Measurements from ENCODE around the gene MYBPH. TPM values are rescaled to one million over a fixed set of nuclear protein-coding genes. Genes with fewer than 3 reads are reported as not detected.

Gene MYBPH
- total RNA-seq, 2 experiments from 2014 or later: not detected

- CTCF ChIA-PET: interaction anchor here (1.5 kb wide), 1 partner anchor 10 kb away, joined by 5 read pairs; no protein-coding TSS in a partner anchor
- POLR2A ChIA-PET: no interaction called here
Measured at GRCh38 chr1:203182387-203182953, 6.8 kb upstream of the MYBPH start.

- ChIA-PET CTCF (interaction anchor here (1.5 kb wide), 1 partner anchor 9 kb away, joined by 5 read pairs; no protein-coding TSS in a partner anchor), POLR2A (no interaction called here)
Measured at GRCh38 chr1:203181586-203182386, 6.2 kb upstream of the MYBPH start.

GRCh38 chr1:203180611-203181330 lies 5.1 kb upstream of the MYBPH start:
- ChIA-PET POLR2A (no interaction called here), CTCF (no interaction called here)

- ChIA-PET POLR2A (no interaction called here), CTCF (no interaction called here)
Measured at GRCh38 chr1:203179667-203180005, 4.0 kb upstream of the MYBPH start.

GRCh38 chr1:203178821-203179666 lies 3.4 kb upstream of the MYBPH start:
- CTCF ChIA-PET: no interaction called here
- POLR2A ChIA-PET: no interaction called here

DNA sequence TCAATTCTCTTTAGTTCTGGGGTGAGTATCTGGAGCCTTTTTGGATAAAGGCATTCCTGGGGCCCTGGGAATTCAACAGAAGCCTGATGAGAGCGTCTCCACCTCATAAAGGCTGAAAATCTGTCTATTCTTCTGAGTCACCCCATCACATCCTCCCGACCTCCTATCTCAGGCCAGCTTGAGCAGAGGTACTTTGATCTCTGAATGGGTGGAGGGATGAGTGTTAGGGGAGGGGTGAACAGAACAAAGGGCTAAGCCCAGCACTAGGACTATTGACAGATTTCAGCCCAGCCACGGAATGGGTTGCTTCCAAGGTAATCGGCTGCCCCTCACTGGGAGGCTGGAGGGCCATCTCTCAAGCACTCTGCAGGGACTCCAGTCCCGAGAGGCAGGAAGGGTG lies 2.5 kb upstream of the MYBPH start:
- ChIA-PET POLR2A (no interaction called here), CTCF (no interaction called here)

DNA sequence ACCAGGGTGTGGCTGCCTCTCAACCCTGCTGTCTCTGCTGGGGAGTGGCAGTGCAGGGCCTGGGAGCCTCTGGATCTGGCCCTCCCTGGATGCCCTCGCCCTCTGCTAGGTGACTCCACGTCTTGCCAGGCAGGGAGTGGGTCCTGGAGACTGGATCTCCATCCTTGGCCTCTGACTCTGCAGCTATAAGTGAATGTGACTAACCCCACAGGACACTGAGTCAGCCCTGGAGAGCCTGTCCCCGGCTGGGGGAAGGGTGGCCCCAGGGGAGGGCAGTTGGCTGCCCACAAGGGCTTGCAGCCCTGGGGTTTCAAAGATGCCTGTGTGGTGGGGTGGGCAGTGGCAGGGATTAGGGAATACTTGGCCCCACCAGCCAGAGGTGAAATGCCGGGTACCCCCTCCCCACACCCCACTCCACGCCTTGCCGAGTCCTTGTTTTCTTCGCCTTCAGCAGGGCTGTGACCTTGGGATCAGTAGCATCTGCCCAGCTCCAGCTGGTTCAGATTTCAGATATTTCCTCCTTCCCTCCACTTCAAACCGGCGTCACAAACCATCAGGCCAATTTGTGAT lies 1.9 kb upstream of the MYBPH start:
- POLR2A ChIA-PET: no interaction called here

DNA sequence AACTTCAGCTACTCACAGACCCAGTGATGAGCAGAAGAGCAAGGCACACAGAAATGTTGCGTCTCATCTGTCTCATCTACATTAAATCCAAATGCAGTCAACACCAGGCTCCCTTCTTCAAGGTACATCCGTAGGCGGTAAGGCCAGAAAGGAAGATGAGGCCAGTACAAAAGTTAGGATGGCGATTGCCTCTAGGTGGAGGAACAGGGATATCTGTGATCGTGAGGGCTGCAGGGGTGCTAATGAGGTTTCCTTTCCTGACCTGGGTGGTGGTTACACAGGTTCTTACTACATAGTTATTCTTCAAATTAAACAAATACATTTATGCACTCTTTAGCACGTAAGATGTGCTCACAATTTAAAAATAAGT lies 1.4 kb upstream of the MYBPH start:
- ChIA-PET POLR2A (no interaction called here), CTCF (no interaction called here)

More for the DNA sequence above, 1.9 kb upstream of the MYBPH start:
- CTCF ChIA-PET: no interaction called here

DNA sequence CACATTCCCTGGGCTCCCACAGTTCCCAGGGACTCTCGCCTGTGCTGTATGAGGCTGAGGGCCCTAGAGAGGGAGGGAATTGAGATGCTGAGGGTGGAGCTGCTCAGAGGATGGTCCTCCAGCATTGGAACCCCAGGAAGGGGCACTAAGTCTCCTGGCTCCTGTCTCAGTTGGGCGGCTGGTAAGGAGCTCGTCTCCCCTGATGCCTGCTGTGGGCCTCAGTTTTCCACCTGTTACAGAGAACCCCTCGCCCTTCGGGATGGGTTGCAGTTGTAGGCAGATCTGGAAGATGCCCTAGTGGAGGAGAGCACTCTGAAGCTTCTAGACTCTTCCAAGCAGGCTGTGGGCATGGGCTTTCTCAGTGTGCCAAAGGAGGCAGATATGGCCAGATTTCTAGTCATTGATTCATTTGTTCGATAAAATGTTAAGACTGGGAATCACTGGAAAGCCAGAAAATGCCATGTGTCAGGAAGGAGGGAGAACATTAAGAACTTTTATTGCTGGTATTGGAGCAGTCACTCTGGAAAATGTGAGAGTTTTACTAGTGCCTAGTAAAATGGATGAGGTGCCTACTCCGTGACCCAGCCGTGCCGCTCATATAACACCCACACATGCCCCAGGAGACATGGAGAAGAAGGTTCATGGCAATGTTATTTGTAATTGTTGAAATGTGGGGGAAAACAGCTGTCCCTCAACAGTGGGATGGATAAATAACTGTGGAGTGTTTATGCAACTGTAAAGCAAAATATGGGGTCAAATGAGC lies 828 bp upstream of the MYBPH start:
- ChIA-PET CTCF (interaction anchor here (0.6 to 1.6 kb wide), 2 partner anchors 130 to 137 kb away, joined by 3 to 4 read pairs; no protein-coding TSS in a partner anchor), POLR2A (no interaction called here)

DNA sequence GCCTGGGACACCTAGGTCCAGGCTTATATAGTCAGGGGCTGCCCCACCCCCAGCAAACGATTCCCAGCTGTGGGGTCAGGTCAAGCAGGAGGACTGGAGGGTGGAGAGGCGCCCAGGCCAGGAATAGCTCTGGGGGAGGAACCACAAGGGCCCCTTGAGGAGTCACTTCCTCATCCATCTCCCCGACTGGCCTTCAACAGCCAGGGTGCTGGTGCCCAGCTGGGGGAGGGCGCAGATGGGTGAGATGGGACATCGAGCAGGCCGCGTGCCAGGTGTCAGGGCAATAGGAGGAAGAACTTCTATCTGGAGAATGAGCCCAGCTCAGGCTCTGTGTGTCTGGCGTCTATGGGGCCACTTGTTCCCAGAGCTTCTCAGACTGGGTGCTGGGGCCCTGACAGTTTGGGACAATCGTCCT lies 208 bp upstream of the MYBPH start:
- CTCF ChIA-PET: interaction anchor here (1.6 kb wide), 1 partner anchor 136 kb away, joined by 3 read pairs; no protein-coding TSS in a partner anchor
- POLR2A ChIA-PET: no interaction called here

GRCh38 chr1:203174324-203174985 lies 1.2 kb downstream of the MYBPH start:
- CTCF ChIA-PET: no interaction called here
- POLR2A ChIA-PET: interaction anchor here (0.7 kb wide), 1 partner anchor 61 kb away, joined by 3 read pairs; no protein-coding TSS in a partner anchor

- ChIA-PET POLR2A (no interaction called here), CTCF (interaction anchor here (0.9 to 1.4 kb wide), 3 partner anchors 8 to 89 kb away, joined by 3 to 5 read pairs (median 4); no protein-coding TSS in a partner anchor)
Measured at GRCh38 chr1:203173566-203173965, 2.1 kb downstream of the MYBPH start.

- ChIA-PET CTCF (interaction anchor here (0.9 to 2.4 kb wide), 7 partner anchors 9 to 132 kb away, joined by 3 to 10 read pairs (median 4); no protein-coding TSS in a partner anchor), POLR2A (no interaction called here)
Measured at GRCh38 chr1:203173011-203173555, 2.5 kb downstream of the MYBPH start.

- CTCF ChIA-PET: interaction anchor here (1.0 to 2.4 kb wide), 7 partner anchors 10 to 132 kb away, joined by 3 to 10 read pairs (median 5); no protein-coding TSS in a partner anchor
- POLR2A ChIA-PET: no interaction called here
Measured at GRCh38 chr1:203172184-203173010, 3.2 kb downstream of the MYBPH start.

DNA sequence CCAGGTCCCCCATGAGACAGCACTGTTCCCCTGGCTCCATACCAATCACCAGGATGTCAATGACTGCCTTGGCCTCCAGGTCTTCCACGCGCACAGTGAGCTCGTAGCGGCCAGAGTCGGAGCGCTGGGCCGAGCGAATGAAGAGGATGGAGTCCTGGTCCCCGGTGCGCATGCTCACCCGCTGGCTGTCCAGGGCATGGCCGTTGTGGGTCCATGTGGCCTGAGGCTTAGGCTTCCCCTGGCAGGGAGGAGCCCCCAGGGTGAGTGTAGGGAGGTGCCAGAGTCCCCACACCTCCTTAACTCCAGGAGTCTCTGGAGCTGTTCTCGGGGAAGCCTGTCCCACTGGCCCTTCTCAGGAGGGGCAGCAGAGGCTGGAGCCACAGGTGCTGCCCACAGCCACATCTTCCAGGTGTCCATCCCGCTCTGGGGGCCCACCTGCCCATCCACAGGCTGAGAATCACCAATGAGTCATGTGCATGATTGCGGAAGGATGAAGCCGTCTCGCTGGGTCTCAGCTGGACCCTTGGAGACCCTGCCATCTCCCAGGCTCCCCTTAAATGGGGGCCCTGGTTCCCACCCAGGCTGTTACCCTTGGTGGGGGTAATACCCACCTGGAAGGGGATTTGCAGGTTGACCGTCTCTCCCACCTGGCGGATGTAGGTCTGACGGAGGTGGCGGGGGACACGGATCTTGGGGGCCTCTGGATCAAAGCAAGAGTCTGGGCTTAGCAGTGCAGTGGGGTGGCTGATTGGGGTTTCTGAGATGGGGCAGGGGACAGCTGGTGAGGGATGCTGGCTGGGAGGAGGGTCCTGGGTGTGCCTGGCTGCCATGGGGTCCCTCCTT lies 4.1 kb downstream of the MYBPH start:
- ChIA-PET POLR2A (no interaction called here), CTCF (interaction anchor here (0.8 to 2.4 kb wide), 6 partner anchors 17 to 132 kb away, joined by 3 to 10 read pairs (median 5); no protein-coding TSS in a partner anchor)

All from activated CD8-positive, alpha-beta memory T cell treated with anti-CD3 and anti-CD28 coated beads for 36 hours (primary cell).